ENCODE data around the gene TRIM29.

Gene TRIM29

DNA sequence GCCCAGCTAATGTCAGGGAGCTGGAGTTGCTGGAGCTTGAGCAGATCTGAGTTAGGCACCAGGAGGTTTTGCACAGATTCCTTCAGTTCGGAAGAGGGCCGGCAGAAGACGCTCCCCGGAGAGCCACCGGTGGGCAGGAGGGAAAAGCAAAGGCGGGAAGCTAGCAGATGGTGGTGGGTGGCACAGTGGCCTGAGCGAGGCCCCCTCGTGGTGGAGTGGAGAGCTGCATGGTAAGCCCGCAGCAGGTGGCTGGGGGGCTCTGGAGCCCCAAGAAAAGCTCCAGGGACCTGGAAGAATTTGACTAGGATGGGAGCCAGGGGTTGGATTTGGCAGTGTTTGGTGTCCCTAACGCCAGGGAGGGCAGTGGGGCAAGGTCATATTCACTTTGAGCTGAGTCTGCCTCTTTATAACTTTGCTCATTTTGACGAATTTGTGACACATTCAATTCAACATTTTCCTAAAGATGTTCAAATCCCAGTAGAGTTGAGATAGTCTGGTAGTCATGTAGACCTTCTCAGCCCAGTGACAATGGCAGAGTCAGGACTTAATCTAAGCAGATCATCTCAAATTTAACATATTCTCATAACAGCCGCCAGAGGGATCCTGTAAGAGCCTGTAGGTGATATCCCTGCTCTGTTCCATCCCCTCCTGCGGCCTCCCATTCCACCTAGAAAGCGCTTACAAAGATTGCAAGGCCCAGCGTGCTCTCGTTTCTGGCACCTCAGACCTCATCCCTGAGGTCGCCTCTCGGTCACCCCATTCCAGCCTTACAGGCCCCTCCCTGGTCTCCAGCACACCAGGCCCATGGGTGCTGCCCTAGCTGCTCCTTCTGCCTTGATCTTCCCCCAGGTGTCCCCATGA, 57.9 kb downstream of the TRIM29 start:
- no peak for DNase-seq (ENCODE audit: low read depth, low spot score)
- ChIA-PET CTCF (interaction anchor here (0.7 to 2.0 kb wide), 10 partner anchors 8 to 415 kb away, joined by 3 to 8 read pairs (median 5); partner anchors contain the start of gene NECTIN1), POLR2A (no interaction called here)
- H3K4me3 ChIP-seq (ENCODE audit: low read depth, low read length): no peak overlapping the region
- TF ChIP-seq CTCF (IDR thresholded peaks at IDR 0.05; ENCODE audit: insufficient read depth, low read length, missing control alignments): peak; percentile 55

DNA sequence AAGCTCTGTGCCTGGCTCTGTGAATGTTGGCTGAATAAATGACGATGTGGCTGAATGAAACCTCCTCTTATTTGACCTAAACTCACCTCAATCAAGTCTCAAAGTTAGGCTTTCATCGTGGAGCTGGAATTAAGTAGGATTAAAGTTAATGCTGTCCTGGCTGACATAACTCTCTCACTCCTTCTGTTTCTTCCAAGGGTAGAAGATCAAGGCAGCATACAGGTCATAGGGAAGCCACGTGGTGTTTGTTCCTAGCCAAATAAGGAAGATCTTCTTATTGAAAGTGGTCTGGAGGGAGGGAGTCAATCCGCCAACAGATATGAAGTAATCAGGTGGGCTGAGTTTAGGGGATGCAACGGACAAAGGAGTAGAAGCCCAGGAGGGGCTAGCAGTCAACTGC, 59.5 kb downstream of the TRIM29 start:
- CTCF ChIA-PET: interaction anchor here (0.9 to 2.0 kb wide), 5 partner anchors 9 to 413 kb away, joined by 3 to 8 read pairs (median 4); no protein-coding TSS in a partner anchor
- no peak for DNase-seq (ENCODE audit: low read depth, low spot score)
- TF ChIP-seq CTCF (IDR thresholded peaks at IDR 0.05; ENCODE audit: insufficient read depth, low read length, missing control alignments): no peak
- POLR2A ChIA-PET: no interaction called here
- H3K4me3 ChIP-seq (ENCODE audit: low read depth, low read length): no peak overlapping the region

GRCh38 chr11:120074076-120074475, 63.8 kb downstream of the TRIM29 start:
- H3K4me3 ChIP-seq (ENCODE audit: low read depth, low read length): no peak overlapping the region
- POLR2A ChIA-PET: no interaction called here
- no peak for TF ChIP-seq CTCF (IDR thresholded peaks at IDR 0.05; ENCODE audit: insufficient read depth, low read length, missing control alignments)
- CTCF ChIA-PET: interaction anchor here (1.1 kb wide), 1 partner anchor 34 kb away, joined by 3 read pairs; no protein-coding TSS in a partner anchor
- no peak for DNase-seq (ENCODE audit: low read depth, low spot score)

GRCh38 chr11:120073196-120073595, 64.7 kb downstream of the TRIM29 start:
- ChIA-PET CTCF (no interaction called here), POLR2A (no interaction called here)
- no peak for DNase-seq (ENCODE audit: low read depth, low spot score)
- no peak for TF ChIP-seq CTCF (IDR thresholded peaks at IDR 0.05; ENCODE audit: insufficient read depth, low read length, missing control alignments)
- H3K4me3 ChIP-seq (ENCODE audit: low read depth, low read length): no peak overlapping the region

DNA sequence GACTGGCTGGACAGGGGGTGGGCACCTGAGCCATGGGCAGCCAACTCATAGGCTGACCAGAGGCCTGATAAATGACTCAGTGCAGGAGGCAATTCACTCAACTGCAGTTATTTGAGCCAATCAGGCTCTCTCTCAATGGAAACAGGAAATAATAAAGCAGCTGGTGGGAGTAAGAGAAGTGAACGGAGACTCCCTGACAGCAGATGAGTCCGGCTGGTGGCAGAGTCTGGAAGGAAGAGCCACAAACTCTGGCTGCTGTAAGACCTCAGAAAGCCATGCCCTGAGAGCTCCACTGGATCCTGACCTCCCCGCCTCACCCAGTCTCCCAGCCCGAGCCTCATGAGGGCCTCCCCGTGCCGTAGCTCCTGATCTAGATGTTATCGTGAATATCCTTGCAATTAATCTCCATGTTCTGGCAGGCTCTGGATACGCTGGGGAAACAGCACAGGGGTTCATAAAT, 69.8 kb downstream of the TRIM29 start:
- ChIA-PET POLR2A (no interaction called here), CTCF (interaction anchor here (0.7 kb wide), 2 partner anchors 40 to 339 kb away, joined by 3 to 4 read pairs; partner anchors contain the start of gene NECTIN1)
- TF ChIP-seq CTCF (IDR thresholded peaks at IDR 0.05; ENCODE audit: insufficient read depth, low read length, missing control alignments): no peak
- peak; percentile 2 for DNase-seq (ENCODE audit: low read depth, low spot score)
- H3K4me3 ChIP-seq (ENCODE audit: low read depth, low read length): no peak overlapping the region

- DNase-seq (ENCODE audit: low read depth, low spot score): no peak
- TF ChIP-seq CTCF (IDR thresholded peaks at IDR 0.05; ENCODE audit: insufficient read depth, low read length, missing control alignments): no peak
- no peak overlapping the region for H3K4me3 ChIP-seq (ENCODE audit: low read depth, low read length)
- POLR2A ChIA-PET: no interaction called here
- CTCF ChIA-PET: interaction anchor here (0.7 to 1.0 kb wide), 3 partner anchors 12 to 338 kb away, joined by 3 read pairs; partner anchors contain the start of gene NECTIN1
Observed at GRCh38 chr11:120067438-120068113, 70.3 kb downstream of the TRIM29 start.
